HepG2 (cell line): Measurements from ENCODE around the gene DLEC1. TPM values are rescaled to one million over a fixed set of nuclear protein-coding genes. Genes with fewer than 3 reads are reported as not detected.

Experiments
- FOSL2 ChIP-seq: sonication (generic); formaldehyde crosslinking; IDR thresholded peaks from 2 replicates; pipeline ENCODE4 v1.4.0; 2020; ENCODE audit warnings: missing genetic modification reagents
- HNRNPH1 ChIP-seq: fragments of 200-400 bp; formaldehyde crosslinking; optimal IDR thresholded peaks from 2 replicates; pipeline ENCODE3; 2017; ENCODE audit warnings: mild to moderate bottlenecking, low read depth, low read length
- IKZF1 ChIP-seq: fragments of 450-650 bp; IDR thresholded peaks from 2 replicates; pipeline ENCODE4 v1.7.1; 2016
- IRF2 ChIP-seq: IDR thresholded peaks from 2 replicates; pipeline ENCODE4 v1.6.1; 2018; ENCODE audit warnings: missing genetic modification reagents, missing compliant biosample characterization
- NFKB2 ChIP-seq: sonication (generic); formaldehyde crosslinking; IDR thresholded peaks from 2 replicates; pipeline ENCODE4 v1.4.0; 2020; ENCODE audit warnings: missing genetic modification reagents, borderline replicate concordance
- NRL ChIP-seq: sonication (generic); formaldehyde crosslinking; IDR thresholded peaks from 2 replicates; pipeline ENCODE4 v1.5.0; 2020; ENCODE audit warnings: missing genetic modification reagents, mild to moderate bottlenecking, moderate library complexity, borderline replicate concordance
- PCBP1 ChIP-seq: fragments of 200-400 bp; formaldehyde crosslinking; IDR thresholded peaks from 2 replicates; pipeline ENCODE4 v1.6.1; 2017; ENCODE audit warnings: mild to moderate bottlenecking, low read depth, low read length, borderline replicate concordance
- STAG1 ChIP-seq: sonication (generic); formaldehyde crosslinking; IDR thresholded peaks from 2 replicates; pipeline ENCODE4 v1.4.0; 2020; ENCODE audit warnings: missing genetic modification reagents
- TAF1 ChIP-seq: sonication (generic); formaldehyde crosslinking; IDR thresholded peaks from 2 replicates; pipeline ENCODE4 v1.4.0; 2020; ENCODE audit warnings: missing genetic modification reagents
- ZEB1 ChIP-seq: IDR thresholded peaks from 2 replicates; pipeline ENCODE4 v1.6.1; 2012; ENCODE audit warnings: mild to moderate bottlenecking, low read depth, inconsistent platforms; ENCODE audit not compliant: insufficient replicate concordance
- ZFP1 ChIP-seq: IDR thresholded peaks from 2 replicates; pipeline ENCODE4 v1.6.1; 2016
- ZNF121 ChIP-seq: sonication (generic); formaldehyde crosslinking; IDR thresholded peaks from 2 replicates; pipeline ENCODE4 v1.5.0; 2020; ENCODE audit warnings: mild to moderate bottlenecking, missing genetic modification reagents
- ZNF572 ChIP-seq: sonication (generic); formaldehyde crosslinking; IDR thresholded peaks from 2 replicates; pipeline ENCODE4 v1.5.1; 2020; ENCODE audit warnings: mild to moderate bottlenecking, missing genetic modification reagents
- polyA plus RNA-seq, 8 experiments: library from polyadenylated mRNA; depleted of rRNA in 3 of 8; stranded (reverse) in 7 of 8; unstranded in 1 of 8; fragments of >200 nt; fragmentation: Illumina TruSeq in 4 of 8; extraction: Trizol in 4 of 8; gene quantifications; 2 replicates each; pipeline versions ENCODE4 v1.2.1 to v1.2.3, GENCODE V29; 2011 to 2016; ENCODE audit warnings: low read depth in 4 of 8, missing spikeins in 1 of 8, mixed read lengths in 1 of 8; ENCODE audit not compliant: insufficient read depth in 1 of 8
- total RNA-seq, 5 experiments: library from RNA; depleted of rRNA; stranded (reverse); fragments of >200 nt; fragmentation: Illumina TruSeq; extraction: Trizol; gene quantifications; 2 replicates each; pipeline ENCODE4 v1.2.3, GENCODE V29; 2016; ENCODE audit warnings: low read depth in 1 of 5
- TF ChIP-seq, protein P1 (sequence below): fragments of 450-650 bp; IDR thresholded peaks from 2 replicates; pipeline ENCODE4 v1.6.1; 2017; ENCODE audit warnings: mild to moderate bottlenecking
- TF ChIP-seq, protein P2 (sequence below): sonication (generic); formaldehyde crosslinking; IDR thresholded peaks from 2 replicates; pipeline ENCODE4 v1.4.0; 2020; ENCODE audit warnings: mild to moderate bottlenecking, missing genetic modification reagents
- TF ChIP-seq, protein P3 (sequence below): sonication (generic); formaldehyde crosslinking; IDR thresholded peaks from 2 replicates; pipeline ENCODE4 v1.4.0; 2020; ENCODE audit warnings: missing genetic modification reagents
- TF ChIP-seq, protein P4 (sequence below): IDR thresholded peaks from 2 replicates; pipeline ENCODE4 v1.6.1; 2016; ENCODE audit warnings: low read depth
- TF ChIP-seq, protein P5 (sequence below): sonication (generic); formaldehyde crosslinking; IDR thresholded peaks from 2 replicates; pipeline ENCODE4 v1.8.1; 2023; ENCODE audit warnings: mild to moderate bottlenecking, missing genetic modification reagents, borderline replicate concordance

Gene DLEC1
- total and polyA plus RNA-seq, 2 of the 13 experiments (the other 11 are each of a cell fraction or from before 2014, with no cell fraction given): 0.09 TPM; not detected in 1

DNA sequence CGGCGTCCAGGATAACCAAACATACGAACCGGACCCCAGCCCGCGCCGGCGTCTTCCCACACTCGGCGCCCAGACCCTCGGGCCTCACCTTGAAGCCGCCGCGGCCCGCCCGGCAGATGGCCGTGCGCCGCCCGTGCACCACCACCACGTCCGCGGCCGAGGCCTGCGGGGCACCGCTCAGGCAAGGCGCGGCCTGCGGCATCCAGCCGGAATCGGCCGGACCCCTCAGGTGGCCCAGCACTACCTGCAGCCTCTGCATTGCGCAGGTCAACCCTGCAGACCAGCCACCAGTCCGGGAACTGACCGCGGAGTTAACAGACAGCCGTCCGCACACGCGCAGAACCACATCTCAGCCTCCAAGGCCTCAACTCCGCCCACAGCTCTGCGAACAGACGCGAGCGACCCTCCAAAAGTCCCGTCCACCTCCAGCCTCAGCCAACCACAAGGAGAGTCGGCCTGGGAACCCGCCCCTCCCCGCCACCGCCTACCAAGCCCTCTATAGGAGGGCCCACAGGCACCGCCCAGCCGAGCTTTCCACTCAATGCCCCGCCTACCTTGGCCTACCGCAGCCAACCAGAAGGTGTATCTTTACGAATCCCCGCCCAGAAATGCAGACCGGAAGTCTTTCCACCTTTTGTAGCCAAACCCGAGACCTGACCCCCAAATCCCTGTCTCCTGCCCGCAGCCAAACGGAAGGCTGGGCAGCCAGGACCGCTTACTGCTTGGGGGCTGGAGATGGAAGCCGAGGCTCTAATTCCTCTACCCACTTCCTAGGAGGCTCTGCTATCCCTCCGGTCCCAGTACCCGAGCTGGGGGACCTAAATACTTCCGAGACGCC lies 98.0 kb downstream of the DLEC1 start, which contains the start of gene ACAA1 (continued):
- TF ChIP-seq, protein P1, sequence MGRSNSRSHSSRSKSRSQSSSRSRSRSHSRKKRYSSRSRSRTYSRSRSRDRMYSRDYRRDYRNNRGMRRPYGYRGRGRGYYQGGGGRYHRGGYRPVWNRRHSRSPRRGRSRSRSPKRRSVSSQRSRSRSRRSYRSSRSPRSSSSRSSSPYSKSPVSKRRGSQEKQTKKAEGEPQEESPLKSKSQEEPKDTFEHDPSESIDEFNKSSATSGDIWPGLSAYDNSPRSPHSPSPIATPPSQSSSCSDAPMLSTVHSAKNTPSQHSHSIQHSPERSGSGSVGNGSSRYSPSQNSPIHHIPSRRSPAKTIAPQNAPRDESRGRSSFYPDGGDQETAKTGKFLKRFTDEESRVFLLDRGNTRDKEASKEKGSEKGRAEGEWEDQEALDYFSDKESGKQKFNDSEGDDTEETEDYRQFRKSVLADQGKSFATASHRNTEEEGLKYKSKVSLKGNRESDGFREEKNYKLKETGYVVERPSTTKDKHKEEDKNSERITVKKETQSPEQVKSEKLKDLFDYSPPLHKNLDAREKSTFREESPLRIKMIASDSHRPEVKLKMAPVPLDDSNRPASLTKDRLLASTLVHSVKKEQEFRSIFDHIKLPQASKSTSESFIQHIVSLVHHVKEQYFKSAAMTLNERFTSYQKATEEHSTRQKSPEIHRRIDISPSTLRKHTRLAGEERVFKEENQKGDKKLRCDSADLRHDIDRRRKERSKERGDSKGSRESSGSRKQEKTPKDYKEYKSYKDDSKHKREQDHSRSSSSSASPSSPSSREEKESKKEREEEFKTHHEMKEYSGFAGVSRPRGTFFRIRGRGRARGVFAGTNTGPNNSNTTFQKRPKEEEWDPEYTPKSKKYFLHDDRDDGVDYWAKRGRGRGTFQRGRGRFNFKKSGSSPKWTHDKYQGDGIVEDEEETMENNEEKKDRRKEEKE: no peak
- TF ChIP-seq PCBP1: no peak
- TF ChIP-seq ZEB1: no peak
- TF ChIP-seq FOSL2 (CRISPR knock-in tag): 0 out of 2 replicates have a peak, but pooled peaks have one; percentile 3
- TF ChIP-seq, protein P2, sequence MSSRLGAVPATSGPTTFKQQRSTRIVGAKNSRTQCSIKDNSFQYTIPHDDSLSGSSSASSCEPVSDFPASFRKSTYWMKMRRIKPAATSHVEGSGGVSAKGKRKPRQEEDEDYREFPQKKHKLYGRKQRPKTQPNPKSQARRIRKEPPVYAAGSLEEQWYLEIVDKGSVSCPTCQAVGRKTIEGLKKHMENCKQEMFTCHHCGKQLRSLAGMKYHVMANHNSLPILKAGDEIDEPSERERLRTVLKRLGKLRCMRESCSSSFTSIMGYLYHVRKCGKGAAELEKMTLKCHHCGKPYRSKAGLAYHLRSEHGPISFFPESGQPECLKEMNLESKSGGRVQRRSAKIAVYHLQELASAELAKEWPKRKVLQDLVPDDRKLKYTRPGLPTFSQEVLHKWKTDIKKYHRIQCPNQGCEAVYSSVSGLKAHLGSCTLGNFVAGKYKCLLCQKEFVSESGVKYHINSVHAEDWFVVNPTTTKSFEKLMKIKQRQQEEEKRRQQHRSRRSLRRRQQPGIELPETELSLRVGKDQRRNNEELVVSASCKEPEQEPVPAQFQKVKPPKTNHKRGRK: no peak
- TF ChIP-seq IRF2 (CRISPR knock-in tag): no peak
- TF ChIP-seq ZNF572 (CRISPR knock-in tag): no peak
- no peak for TF ChIP-seq IKZF1
- TF ChIP-seq NFKB2 (CRISPR knock-in tag): no peak
- TF ChIP-seq TAF1 (CRISPR knock-in tag): peak; percentile 95
- TF ChIP-seq ZFP1 (CRISPR knock-in tag): no peak
- no peak; the same call in 1 of the 2 replicates for TF ChIP-seq NRL (CRISPR knock-in tag)
- TF ChIP-seq, protein P3, sequence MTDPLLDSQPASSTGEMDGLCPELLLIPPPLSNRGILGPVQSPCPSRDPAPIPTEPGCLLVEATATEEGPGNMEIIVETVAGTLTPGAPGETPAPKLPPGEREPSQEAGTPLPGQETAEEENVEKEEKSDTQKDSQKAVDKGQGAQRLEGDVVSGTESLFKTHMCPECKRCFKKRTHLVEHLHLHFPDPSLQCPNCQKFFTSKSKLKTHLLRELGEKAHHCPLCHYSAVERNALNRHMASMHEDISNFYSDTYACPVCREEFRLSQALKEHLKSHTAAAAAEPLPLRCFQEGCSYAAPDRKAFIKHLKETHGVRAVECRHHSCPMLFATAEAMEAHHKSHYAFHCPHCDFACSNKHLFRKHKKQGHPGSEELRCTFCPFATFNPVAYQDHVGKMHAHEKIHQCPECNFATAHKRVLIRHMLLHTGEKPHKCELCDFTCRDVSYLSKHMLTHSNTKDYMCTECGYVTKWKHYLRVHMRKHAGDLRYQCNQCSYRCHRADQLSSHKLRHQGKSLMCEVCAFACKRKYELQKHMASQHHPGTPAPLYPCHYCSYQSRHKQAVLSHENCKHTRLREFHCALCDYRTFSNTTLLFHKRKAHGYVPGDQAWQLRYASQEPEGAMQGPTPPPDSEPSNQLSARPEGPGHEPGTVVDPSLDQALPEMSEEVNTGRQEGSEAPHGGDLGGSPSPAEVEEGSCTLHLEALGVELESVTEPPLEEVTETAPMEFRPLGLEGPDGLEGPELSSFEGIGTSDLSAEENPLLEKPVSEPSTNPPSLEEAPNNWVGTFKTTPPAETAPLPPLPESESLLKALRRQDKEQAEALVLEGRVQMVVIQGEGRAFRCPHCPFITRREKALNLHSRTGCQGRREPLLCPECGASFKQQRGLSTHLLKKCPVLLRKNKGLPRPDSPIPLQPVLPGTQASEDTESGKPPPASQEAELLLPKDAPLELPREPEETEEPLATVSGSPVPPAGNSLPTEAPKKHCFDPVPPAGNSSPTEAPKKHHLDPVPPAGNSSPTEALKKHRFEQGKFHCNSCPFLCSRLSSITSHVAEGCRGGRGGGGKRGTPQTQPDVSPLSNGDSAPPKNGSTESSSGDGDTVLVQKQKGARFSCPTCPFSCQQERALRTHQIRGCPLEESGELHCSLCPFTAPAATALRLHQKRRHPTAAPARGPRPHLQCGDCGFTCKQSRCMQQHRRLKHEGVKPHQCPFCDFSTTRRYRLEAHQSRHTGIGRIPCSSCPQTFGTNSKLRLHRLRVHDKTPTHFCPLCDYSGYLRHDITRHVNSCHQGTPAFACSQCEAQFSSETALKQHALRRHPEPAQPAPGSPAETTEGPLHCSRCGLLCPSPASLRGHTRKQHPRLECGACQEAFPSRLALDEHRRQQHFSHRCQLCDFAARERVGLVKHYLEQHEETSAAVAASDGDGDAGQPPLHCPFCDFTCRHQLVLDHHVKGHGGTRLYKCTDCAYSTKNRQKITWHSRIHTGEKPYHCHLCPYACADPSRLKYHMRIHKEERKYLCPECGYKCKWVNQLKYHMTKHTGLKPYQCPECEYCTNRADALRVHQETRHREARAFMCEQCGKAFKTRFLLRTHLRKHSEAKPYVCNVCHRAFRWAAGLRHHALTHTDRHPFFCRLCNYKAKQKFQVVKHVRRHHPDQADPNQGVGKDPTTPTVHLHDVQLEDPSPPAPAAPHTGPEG (CRISPR knock-in tag): no peak
- no peak for TF ChIP-seq HNRNPH1
- TF ChIP-seq, protein P4, sequence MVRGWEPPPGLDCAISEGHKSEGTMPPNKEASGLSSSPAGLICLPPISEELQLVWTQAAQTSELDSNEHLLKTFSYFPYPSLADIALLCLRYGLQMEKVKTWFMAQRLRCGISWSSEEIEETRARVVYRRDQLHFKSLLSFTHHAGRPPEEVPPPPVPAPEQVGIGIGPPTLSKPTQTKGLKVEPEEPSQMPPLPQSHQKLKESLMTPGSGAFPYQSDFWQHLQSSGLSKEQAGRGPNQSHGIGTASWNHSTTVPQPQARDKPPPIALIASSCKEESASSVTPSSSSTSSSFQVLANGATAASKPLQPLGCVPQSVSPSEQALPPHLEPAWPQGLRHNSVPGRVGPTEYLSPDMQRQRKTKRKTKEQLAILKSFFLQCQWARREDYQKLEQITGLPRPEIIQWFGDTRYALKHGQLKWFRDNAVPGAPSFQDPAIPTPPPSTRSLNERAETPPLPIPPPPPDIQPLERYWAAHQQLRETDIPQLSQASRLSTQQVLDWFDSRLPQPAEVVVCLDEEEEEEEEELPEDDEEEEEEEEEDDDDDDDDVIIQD (CRISPR knock-in tag): peak; percentile 32; the same call in 1 of the 2 replicates
- TF ChIP-seq, protein P5, sequence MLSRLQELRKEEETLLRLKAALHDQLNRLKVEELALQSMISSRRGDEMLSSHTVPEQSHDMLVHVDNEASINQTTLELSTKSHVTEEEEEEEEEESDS: no peak
- no peak; the same call in 1 of the 2 replicates for TF ChIP-seq STAG1 (CRISPR knock-in tag)
- no peak for TF ChIP-seq ZNF121 (CRISPR knock-in tag)
